Measurements from ENCODE around the gene SLC47A2. TPM values are rescaled to one million over a fixed set of nuclear protein-coding genes. Genes with fewer than 3 reads are reported as not detected.
"Not testable (repeated sequence)": the region's sequence is repeated elsewhere in the genome, so short reads cannot be mapped to it uniquely, and the experiment has no call there.

The SLC47A2 gene
- total RNA-seq, 1 donor from 2014 or later, result not detected

- DNase-seq (ENCODE audit: low spot score), result no peak
Observed at GRCh38 chr17:19708431-19709175, 7.8 kb downstream of the SLC47A2 start.

- no peak for DNase-seq (ENCODE audit: low spot score)
Observed at GRCh38 chr17:19707728-19708221, 8.6 kb downstream of the SLC47A2 start.

GRCh38 chr17:19706791-19707727 is 9.3 kb downstream of the SLC47A2 start:
- DNase-seq (ENCODE audit: low spot score), result no peak

GRCh38 chr17:19705771-19706770 is 10.3 kb downstream of the SLC47A2 start:
- no peak for DNase-seq (ENCODE audit: low spot score)

GRCh38 chr17:19705201-19705600 is 11.2 kb downstream of the SLC47A2 start:
- DNase-seq (ENCODE audit: low spot score), result no peak

GRCh38 chr17:19703828-19704613 is 12.4 kb downstream of the SLC47A2 start:
- no peak for DNase-seq (ENCODE audit: low spot score)

- DNase-seq (ENCODE audit: low spot score), result no peak
Observed at GRCh38 chr17:19703106-19703827, 13.1 kb downstream of the SLC47A2 start.

GRCh38 chr17:19702217-19702641 is 14.2 kb downstream of the SLC47A2 start:
- DNase-seq (ENCODE audit: low spot score), result no peak

- no peak for DNase-seq (ENCODE audit: low spot score)
Observed at GRCh38 chr17:19686400-19687090, 29.8 kb downstream of the SLC47A2 start.

GRCh38 chr17:19684909-19685580 is 31.3 kb downstream of the SLC47A2 start:
- DNase-seq (ENCODE audit: low spot score), result not testable (repeated sequence)

GRCh38 chr17:19683117-19683516 is 33.3 kb downstream of the SLC47A2 start:
- no peak for DNase-seq (ENCODE audit: low spot score)

GRCh38 chr17:19678581-19679453 is 37.6 kb downstream of the SLC47A2 start:
- DNase-seq (ENCODE audit: low spot score), result no peak

- DNase-seq (ENCODE audit: low spot score), result no peak
Observed at GRCh38 chr17:19677736-19678379, 38.5 kb downstream of the SLC47A2 start.

- no peak for DNase-seq (ENCODE audit: low spot score)
Observed at GRCh38 chr17:19676896-19677295, 39.5 kb downstream of the SLC47A2 start.

GRCh38 chr17:19673623-19674022 is 42.8 kb downstream of the SLC47A2 start:
- no peak for DNase-seq (ENCODE audit: low spot score)

- peak; percentile 64 for DNase-seq (ENCODE audit: low spot score)
Observed at GRCh38 chr17:19672009-19672750, 44.2 kb downstream of the SLC47A2 start.

Data from mucosa of gallbladder (tissue), 1 donor.